ENCODE measurements around the gene SPTA1.

GRCh38 chr1:158686111-158687009, at the start of gene SPTA1:
- TF ChIP-seq CTCF (IDR thresholded peaks at IDR 0.05) (no peak), POLR2A (IDR thresholded peaks at IDR 0.05) (no peak)

All from lower leg skin (tissue), 3 donors.